Measurements from ENCODE around the gene RPGR. TPM values are rescaled to one million over a fixed set of nuclear protein-coding genes. Genes with fewer than 3 reads are reported as not detected.

RPGR gene
- total RNA-seq, 1 experiment from 2014 or later = not detected

- Histone ChIP-seq H3K4me3 (no peak overlapping the region), H3K9me3 (ENCODE audit: insufficient read depth, low read depth) (no peaks in the 10 kb centered on the region), H3F3A (ENCODE audit: insufficient read depth, low read depth) (no peaks in the 10 kb centered on the region), H3K4me1 (replicated peaks; ENCODE audit: insufficient read depth) (no peaks in the 10 kb centered on the region), H2AFZ (no peak overlapping the region), H3K27ac (no peak overlapping the region), H4K20me1 (ENCODE audit: insufficient read depth) (no peaks in the 10 kb centered on the region), H3K79me2 (ENCODE audit: low read depth) (no peaks in the 10 kb centered on the region), H3K36me3 (ENCODE audit: low read depth) (no peaks in the 10 kb centered on the region), H3K27me3 (ENCODE audit: insufficient read depth, low read depth) (no peaks in the 10 kb centered on the region), H3K4me2 (no peak overlapping the region), H3K9me2 (ENCODE audit: insufficient read depth) (no peaks in the 10 kb centered on the region)
- intact Hi-C loops (cut with micrococcal nuclease; ENCODE audit: unreplicated experiment) = no loop called here
- ChIA-PET POLR2A (ENCODE audit: unreplicated experiment) (no interaction called here), CTCF (no interaction called here)
- no peak for DNase-seq
- BruUV-seq (replicated peaks) = no TSS peak
- no peak for TF ChIP-seq EZH2 (IDR thresholded peaks at IDR 0.05; ENCODE audit: low read depth)
- no peak for TF ChIP-seq CTCF (conservative IDR thresholded peaks at IDR 0.05)
Observed at GRCh38 chrX:38351346-38351745, 24.0 kb upstream of the RPGR start.

- no TSS peak for BruUV-seq (replicated peaks)
- CTCF ChIA-PET = no interaction called here
Observed at GRCh38 chrX:38347136-38347535, 19.8 kb upstream of the RPGR start.

GRCh38 chrX:38346150-38346549 is 18.8 kb upstream of the RPGR start:
- Histone ChIP-seq H3K9me3 (ENCODE audit: insufficient read depth, low read depth) (no peaks in the 10 kb centered on the region), H3K27me3 (ENCODE audit: insufficient read depth, low read depth) (no peaks in the 10 kb centered on the region), H3K9me2 (ENCODE audit: insufficient read depth) (no peaks in the 10 kb centered on the region), H3K4me2 (no peak overlapping the region), H3K4me3 (no peak overlapping the region), H3K79me2 (ENCODE audit: low read depth) (no peaks in the 10 kb centered on the region), H2AFZ (no peak overlapping the region), H3F3A (ENCODE audit: insufficient read depth, low read depth) (no peaks in the 10 kb centered on the region), H4K20me1 (ENCODE audit: insufficient read depth) (no peaks in the 10 kb centered on the region), H3K36me3 (ENCODE audit: low read depth) (no peaks in the 10 kb centered on the region), H3K27ac (no peak overlapping the region), H3K4me1 (replicated peaks; ENCODE audit: insufficient read depth) (no peaks in the 10 kb centered on the region)
- BruUV-seq (replicated peaks) = no TSS peak
- TF ChIP-seq EZH2 (IDR thresholded peaks at IDR 0.05; ENCODE audit: low read depth) (no peak), CTCF (conservative IDR thresholded peaks at IDR 0.05) (no peak)
- no peak for DNase-seq
- CTCF ChIA-PET = no interaction called here
- intact Hi-C loops (cut with micrococcal nuclease; ENCODE audit: unreplicated experiment) = no loop called here
- POLR2A ChIA-PET (ENCODE audit: unreplicated experiment) = no interaction called here

More at GRCh38 chrX:38347136-38347535, 19.8 kb upstream of the RPGR start:
- Histone ChIP-seq H3K79me2 (ENCODE audit: low read depth) (no peaks in the 10 kb centered on the region), H4K20me1 (ENCODE audit: insufficient read depth) (no peaks in the 10 kb centered on the region), H3K27ac (no peak overlapping the region), H3F3A (ENCODE audit: insufficient read depth, low read depth) (no peaks in the 10 kb centered on the region), H3K4me1 (replicated peaks; ENCODE audit: insufficient read depth) (no peaks in the 10 kb centered on the region), H3K9me3 (ENCODE audit: insufficient read depth, low read depth) (no peaks in the 10 kb centered on the region), H3K4me3 (no peak overlapping the region), H3K4me2 (no peak overlapping the region), H3K36me3 (ENCODE audit: low read depth) (no peaks in the 10 kb centered on the region), H3K9me2 (ENCODE audit: insufficient read depth) (no peaks in the 10 kb centered on the region), H2AFZ (no peak overlapping the region), H3K27me3 (ENCODE audit: insufficient read depth, low read depth) (no peaks in the 10 kb centered on the region)
- POLR2A ChIA-PET (ENCODE audit: unreplicated experiment) = no interaction called here
- no peak for DNase-seq
- TF ChIP-seq CTCF (conservative IDR thresholded peaks at IDR 0.05) (no peak), EZH2 (IDR thresholded peaks at IDR 0.05; ENCODE audit: low read depth) (no peak)
- intact Hi-C loops (cut with micrococcal nuclease; ENCODE audit: unreplicated experiment) = no loop called here
